Neutrophil (primary cell): ENCODE results near the gene ADAMTSL3.
"Not testable (repeated sequence)": the region's sequence is repeated elsewhere in the genome, so short reads cannot be mapped to it uniquely, and the experiment has no call there.

Experiments used
- H3K27ac ChIP-seq: fragments of 200-600 bp; sonication (generic); 2 replicates; pipeline ENCODE4 v1.5.1; 2016; ENCODE audit warnings: mild to moderate bottlenecking, moderate library complexity
- H3K27me3 ChIP-seq: fragments of 200-600 bp; sonication (generic); 2 replicates; pipeline ENCODE4 v1.6.0; 2016; ENCODE audit warnings: mild to moderate bottlenecking
- H3K36me3 ChIP-seq: fragments of 200-600 bp; sonication (generic); 2 replicates; pipeline ENCODE4 v1.5.1; 2017
- H3K4me1 ChIP-seq, 2 experiments: fragments of 200-600 bp in 1 of 2; sonication (generic) in 1 of 2; 1 replicate in 1 of 2; 2 replicates in 1 of 2; pipeline versions ENCODE4 v1.5.1 to v1.6.1; 2013 to 2016; ENCODE audit warnings: low read depth in 1 of 2, low read length in 1 of 2, mild to moderate bottlenecking in 1 of 2, moderate library complexity in 1 of 2; ENCODE audit not compliant: control insufficient read depth in 1 of 2, insufficient read depth in 1 of 2
- H3K4me3 ChIP-seq, 2 experiments: fragments of 200-600 bp in 1 of 2; sonication (generic) in 1 of 2; 1 replicate in 1 of 2; 2 replicates in 1 of 2; pipeline ENCODE4 v1.5.1; 2013 to 2016; ENCODE audit warnings: low read depth in 1 of 2, low read length in 1 of 2, mild to moderate bottlenecking in 1 of 2, moderate library complexity in 1 of 2
- H3K9me3 ChIP-seq: fragments of 200-600 bp; sonication (generic); 2 replicates; pipeline ENCODE4 v1.5.1; 2016
- CTCF ChIP-seq: fragments of 200-600 bp; sonication (generic); IDR thresholded peaks from 2 replicates; pipeline ENCODE4 v1.5.1; 2016; ENCODE audit warnings: antibody characterized with exemption

Gene ADAMTSL3

GRCh38 chr15:83747050-83747717 lies 93.3 kb downstream of the ADAMTSL3 start:
- TF ChIP-seq CTCF, result no peak
- no peaks in the 10 kb centered on the region for H3K9me3 ChIP-seq
- H3K27me3 ChIP-seq, result no peaks in the 10 kb centered on the region
- H3K36me3 ChIP-seq, result no peaks in the 10 kb centered on the region
- H3K4me1 ChIP-seq, result peaks cover 0 to 5% of the 10 kb centered on the region in 2 experiments
- no peak overlapping the region for H3K27ac ChIP-seq
- H3K4me3 ChIP-seq, result no peak overlapping the region

GRCh38 chr15:83747718-83748110 lies 93.8 kb downstream of the ADAMTSL3 start:
- no peaks in the 10 kb centered on the region for H3K36me3 ChIP-seq
- H3K4me3 ChIP-seq, result no peak overlapping the region
- TF ChIP-seq CTCF, result no peak
- no peak overlapping the region for H3K27ac ChIP-seq
- peaks cover 0 to 5% of the 10 kb centered on the region in 2 experiments for H3K4me1 ChIP-seq
- H3K9me3 ChIP-seq, result no peaks in the 10 kb centered on the region
- no peaks in the 10 kb centered on the region for H3K27me3 ChIP-seq

GRCh38 chr15:83753872-83754493 lies 100.1 kb downstream of the ADAMTSL3 start:
- Histone ChIP-seq H3K4me3 (no peak overlapping the region), H3K27me3 (no peaks in the 10 kb centered on the region), H3K9me3 (no peaks in the 10 kb centered on the region), H3K36me3 (no peaks in the 10 kb centered on the region), H3K4me1 (no peaks in the 10 kb centered on the region), H3K27ac (no peak overlapping the region)
- no peak for TF ChIP-seq CTCF

GRCh38 chr15:83757291-83757690 lies 103.4 kb downstream of the ADAMTSL3 start:
- not testable (repeated sequence) for H3K4me3 ChIP-seq, H3K36me3 ChIP-seq, H3K27ac ChIP-seq, H3K9me3 ChIP-seq, H3K27me3 ChIP-seq, H3K4me1 ChIP-seq

- Histone ChIP-seq H3K36me3 (no peaks in the 10 kb centered on the region), H3K27ac (no peak overlapping the region), H3K4me3 (no peak overlapping the region), H3K4me1 (no peaks in the 10 kb centered on the region), H3K27me3 (no peaks in the 10 kb centered on the region), H3K9me3 (no peaks in the 10 kb centered on the region)
- TF ChIP-seq CTCF, result no peak
Observed at GRCh38 chr15:83762367-83762766, 108.4 kb downstream of the ADAMTSL3 start.

GRCh38 chr15:83764201-83764838 lies 110.4 kb downstream of the ADAMTSL3 start:
- H3K4me1 ChIP-seq, result no peaks in the 10 kb centered on the region
- no peak for TF ChIP-seq CTCF
- no peak overlapping the region for H3K4me3 ChIP-seq
- H3K27me3 ChIP-seq, result no peaks in the 10 kb centered on the region
- H3K9me3 ChIP-seq, result no peaks in the 10 kb centered on the region
- H3K27ac ChIP-seq, result no peak overlapping the region
- no peaks in the 10 kb centered on the region for H3K36me3 ChIP-seq
